Smooth muscle cell (in vitro differentiated cells): Measurements from ENCODE around the gene CCSER1. TPM values are rescaled to one million over a fixed set of nuclear protein-coding genes. Genes with fewer than 3 reads are reported as not detected.

ENCODE experiments used
- DNase-seq: peaks from one replicate; lab custom pipeline; 2025; ENCODE audit not compliant: unreplicated experiment; lab: John Stamatoyannopoulos, UW
- H2AFZ ChIP-seq: fragments of 200-600 bp; sonication (generic); 2 replicates; pipeline ENCODE4 v1.6.0; 2016; ENCODE audit warnings: antibody characterized with exemption, low read depth, mild to moderate bottlenecking
- H3F3A ChIP-seq: fragments of 200-600 bp; sonication (generic); 2 replicates; pipeline ENCODE4 v1.6.0; 2017; ENCODE audit warnings: antibody characterized with exemption, low read depth
- H3K27ac ChIP-seq: fragments of 200-600 bp; sonication (generic); 2 replicates; pipeline ENCODE4 v1.5.1; 2016; ENCODE audit warnings: low read depth, mild to moderate bottlenecking
- H3K27me3 ChIP-seq: fragments of 200-600 bp; sonication (generic); 2 replicates; pipeline ENCODE4 v1.6.1; 2016; ENCODE audit warnings: low read depth, mild to moderate bottlenecking
- H3K36me3 ChIP-seq: fragments of 200-600 bp; sonication (generic); 2 replicates; pipeline ENCODE4 v1.5.1; 2016; ENCODE audit warnings: low read depth
- H3K4me1 ChIP-seq: fragments of 200-600 bp; sonication (generic); 2 replicates; pipeline ENCODE4 v1.5.1; 2016; ENCODE audit warnings: low read depth
- H3K4me2 ChIP-seq: fragments of 200-600 bp; sonication (generic); 2 replicates; pipeline ENCODE4 v1.6.0; 2016; ENCODE audit warnings: mild to moderate bottlenecking
- H3K4me3 ChIP-seq: fragments of 200-600 bp; sonication (generic); 2 replicates; pipeline ENCODE4 v1.5.1; 2016; ENCODE audit warnings: mild to moderate bottlenecking
- H3K79me2 ChIP-seq: fragments of 200-600 bp; sonication (generic); 2 replicates; pipeline ENCODE4 v1.6.0; 2016; ENCODE audit warnings: low read depth, mild to moderate bottlenecking
- H3K9ac ChIP-seq: fragments of 200-600 bp; sonication (generic); 2 replicates; pipeline ENCODE4 v1.6.0; 2016; ENCODE audit warnings: low read depth
- H3K9me3 ChIP-seq: fragments of 200-600 bp; sonication (generic); replicated peaks from 2 replicates; pipeline ENCODE4 v1.5.1; 2016; ENCODE audit warnings: low read depth
- H4K20me1 ChIP-seq: fragments of 200-600 bp; sonication (generic); 2 replicates; pipeline ENCODE4 v1.6.0; 2016; ENCODE audit warnings: low read depth
- CTCF ChIP-seq: fragments of 200-600 bp; sonication (generic); IDR thresholded peaks from 2 replicates; pipeline ENCODE4 v1.5.1; 2017; ENCODE audit warnings: borderline replicate concordance, mild to moderate bottlenecking, antibody characterized with exemption; ENCODE audit not compliant: insufficient read depth, poor library complexity, severe bottlenecking
- WGBS: methylation state at CpG from one replicate; pipeline ENCODE4 v1.1.7; 2016; ENCODE audit warnings: low lambda C conversion rate; 5-methylcytosine and 5-hydroxymethylcytosine counted together
- polyA plus RNA-seq: library from polyadenylated mRNA; unstranded; fragments of >200 nt; fragmentation: Nextera tagmentation; extraction: Ambion mirVana; gene quantifications from 2 replicates; pipeline ENCODE4 v1.2.1, GENCODE V29; 2016
- total RNA-seq: library from RNA; depleted of rRNA; stranded (reverse); fragments of >200 nt; gene quantifications from 2 replicates; pipeline ENCODE4 v1.2.3, GENCODE V29; 2014

Gene CCSER1
- total and polyA plus RNA-seq, 2 experiments from 2014 or later = 0.76 TPM; not detected in 1

DNA sequence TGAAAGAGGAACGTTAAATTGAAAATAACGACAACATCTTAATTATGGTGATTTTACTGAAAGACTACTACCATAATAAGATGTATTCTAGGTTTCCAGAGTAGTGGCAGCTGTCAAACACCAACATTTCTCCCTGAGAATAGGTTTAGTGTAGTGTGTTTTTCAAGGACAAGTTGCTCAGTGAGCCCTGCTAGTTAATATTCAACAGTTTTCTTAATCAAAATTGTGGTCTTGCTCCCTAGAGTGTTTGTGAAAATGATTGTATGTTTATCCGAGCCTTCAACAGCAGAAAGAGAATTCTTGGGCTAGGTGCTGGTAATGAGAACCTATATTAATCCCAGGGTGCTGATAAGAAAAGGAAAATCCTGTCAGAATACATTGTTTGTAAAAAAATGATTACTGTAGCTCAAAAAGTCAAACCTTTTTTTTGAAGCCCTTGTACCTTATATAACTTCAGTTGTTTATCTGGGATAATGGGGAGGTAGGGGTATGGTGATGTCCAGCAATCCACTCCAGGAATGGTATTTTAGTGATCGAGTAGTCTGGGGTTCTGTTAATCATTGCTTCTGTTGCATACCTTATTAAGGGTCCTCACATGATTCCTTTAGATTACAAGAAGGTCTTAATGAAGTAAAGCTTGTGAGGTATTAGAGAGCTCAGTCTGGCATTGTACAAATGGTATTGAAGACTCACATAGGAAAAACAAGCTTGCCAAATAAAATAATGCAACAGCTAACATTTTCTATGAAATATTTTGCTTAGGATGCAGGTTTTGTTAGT is 110.7 kb downstream of the CCSER1 start:
- H3K9ac ChIP-seq = no peak overlapping the region
- H3K36me3 ChIP-seq = no peaks in the 10 kb centered on the region
- H4K20me1 ChIP-seq = no peaks in the 10 kb centered on the region
- no peak for TF ChIP-seq CTCF
- no peaks in the 10 kb centered on the region for H3F3A ChIP-seq
- H3K4me1 ChIP-seq = no peaks in the 10 kb centered on the region
- no peaks in the 10 kb centered on the region for H3K79me2 ChIP-seq
- no peak for DNase-seq
- H3K27me3 ChIP-seq = no peaks in the 10 kb centered on the region
- H3K9me3 ChIP-seq = no peaks in the 10 kb centered on the region
- WGBS = 88% methylated on average over 4 of the region's 4 CpGs
- H3K4me2 ChIP-seq = no peak overlapping the region
- H3K4me3 ChIP-seq = no peak overlapping the region
- no peak overlapping the region for H3K27ac ChIP-seq
- H2AFZ ChIP-seq = no peak overlapping the region

DNA sequence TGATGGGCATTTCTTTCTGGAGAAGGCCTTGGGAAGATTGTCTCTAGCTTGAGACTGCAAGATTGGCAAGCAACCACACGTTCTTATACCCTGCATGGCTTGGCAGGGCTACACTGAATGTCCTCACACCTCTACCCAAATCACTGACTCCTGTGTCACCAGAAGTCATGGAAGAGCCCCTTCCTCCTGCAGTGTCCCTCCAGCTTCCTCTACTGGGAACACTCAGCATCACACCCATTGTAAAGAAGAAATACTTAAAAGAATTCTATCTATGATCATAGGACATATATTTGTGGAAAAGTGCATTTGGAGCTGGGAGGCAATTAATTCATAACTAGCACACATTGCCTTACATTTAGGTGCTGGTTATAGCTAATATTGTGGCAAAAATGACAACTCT is 113.1 kb downstream of the CCSER1 start:
- H3K4me3 ChIP-seq = no peak overlapping the region
- H3K4me2 ChIP-seq = no peak overlapping the region
- H3F3A ChIP-seq = no peaks in the 10 kb centered on the region
- 80% methylated on average over 1 of the region's 1 CpG for WGBS
- no peak for DNase-seq
- no peaks in the 10 kb centered on the region for H3K27me3 ChIP-seq
- no peak overlapping the region for H3K9ac ChIP-seq
- H3K27ac ChIP-seq = no peak overlapping the region
- H3K4me1 ChIP-seq = no peaks in the 10 kb centered on the region
- H4K20me1 ChIP-seq = no peaks in the 10 kb centered on the region
- no peak overlapping the region for H2AFZ ChIP-seq
- no peak for TF ChIP-seq CTCF
- no peaks in the 10 kb centered on the region for H3K9me3 ChIP-seq
- H3K79me2 ChIP-seq = no peaks in the 10 kb centered on the region
- no peaks in the 10 kb centered on the region for H3K36me3 ChIP-seq

GRCh38 chr4:90241008-90241407 is 113.8 kb downstream of the CCSER1 start:
- TF ChIP-seq CTCF = no peak

DNA sequence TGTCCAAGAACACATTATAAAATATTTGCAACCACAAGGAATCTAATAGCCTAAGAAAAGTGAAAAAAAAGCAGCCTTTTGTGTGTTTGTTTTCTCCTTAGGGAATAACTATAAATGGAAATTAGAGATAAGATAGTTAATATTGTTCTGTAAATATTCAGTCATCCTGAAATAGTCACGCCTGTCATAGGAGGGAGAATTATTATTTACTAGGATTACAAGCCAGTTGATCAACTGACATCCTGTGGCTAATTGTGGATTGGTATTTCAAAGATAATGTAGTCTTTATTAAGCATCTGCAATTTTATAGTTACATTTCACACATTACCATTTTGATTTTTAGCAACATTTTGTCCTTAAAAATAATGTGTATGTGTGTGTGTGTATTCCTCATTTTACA is 118.6 kb downstream of the CCSER1 start:
- 88% methylated on average over 1 of the region's 1 CpG for WGBS
- Histone ChIP-seq H3F3A (no peaks in the 10 kb centered on the region), H3K9ac (no peak overlapping the region), H3K4me3 (no peak overlapping the region), H3K27ac (no peak overlapping the region), H4K20me1 (no peaks in the 10 kb centered on the region), H3K4me2 (no peak overlapping the region), H3K9me3 (no peaks in the 10 kb centered on the region), H3K36me3 (no peaks in the 10 kb centered on the region), H3K4me1 (no peaks in the 10 kb centered on the region), H3K79me2 (no peaks in the 10 kb centered on the region), H3K27me3 (no peaks in the 10 kb centered on the region), H2AFZ (no peak overlapping the region)
- DNase-seq = no peak
- no peak for TF ChIP-seq CTCF

More at GRCh38 chr4:90241008-90241407, 113.8 kb downstream of the CCSER1 start:
- no peaks in the 10 kb centered on the region for H3K27me3 ChIP-seq
- no peak overlapping the region for H2AFZ ChIP-seq
- no peaks in the 10 kb centered on the region for H3F3A ChIP-seq
- no peak overlapping the region for H3K4me2 ChIP-seq
- no peaks in the 10 kb centered on the region for H4K20me1 ChIP-seq
- WGBS = 95% methylated on average over 3 of the region's 3 CpGs
- no peak for DNase-seq
- H3K79me2 ChIP-seq = no peaks in the 10 kb centered on the region
- H3K27ac ChIP-seq = no peak overlapping the region
- H3K9ac ChIP-seq = no peak overlapping the region
- no peaks in the 10 kb centered on the region for H3K4me1 ChIP-seq
- no peaks in the 10 kb centered on the region for H3K9me3 ChIP-seq
- H3K4me3 ChIP-seq = no peak overlapping the region
- no peaks in the 10 kb centered on the region for H3K36me3 ChIP-seq
